OCI-LY7 (cell line): ENCODE results near the gene ATXN1. TPM values are rescaled to one million over a fixed set of nuclear protein-coding genes. Genes with fewer than 3 reads are reported as not detected.

Source experiments
- BruUV-seq: library from RNA; stranded (reverse); fragments of 400-500 nt; replicated peaks from 2 replicates; lab custom pipeline; 2021; lab: Mats Ljungman, UMichigan
- CTCF ChIA-PET: fragments of 300-600 bp; sonication (Branson Sonifier 250); formaldehyde crosslinking; loops from one replicate; lab custom pipeline; 2022; ENCODE audit warnings: antibody characterized with exemption; ENCODE audit not compliant: unreplicated experiment; lab: Charles Lee
- POLR2A ChIA-PET: fragments of 300-600 bp; sonication (Branson Sonifier 250); formaldehyde crosslinking; loops from one replicate; lab custom pipeline; 2022; ENCODE audit warnings: antibody characterized with exemption; lab: Charles Lee
- DNase-seq: peaks from one replicate; pipeline ENCODE4 v3.0.0-alpha.2; 2015; ENCODE audit warnings: low spot score
- H2AFZ ChIP-seq: fragments of 200-600 bp; sonication (generic), shearing (Covaris generic); 2 replicates; pipeline ENCODE4 v1.6.1; 2014; ENCODE audit warnings: mild to moderate bottlenecking, antibody characterized with exemption, low read length, moderate library complexity
- H3K27ac ChIP-seq: fragments of 200-600 bp; sonication (generic); 2 replicates; pipeline ENCODE4 v1.5.1; 2014; ENCODE audit warnings: mixed run types, low read depth, mild to moderate bottlenecking, moderate library complexity, low read length, inconsistent platforms; ENCODE audit not compliant: poor library complexity, severe bottlenecking
- H3K36me3 ChIP-seq: fragments of 200-600 bp; sonication (generic); 2 replicates; pipeline ENCODE4 v1.6.1; 2014; ENCODE audit warnings: mild to moderate bottlenecking, antibody characterized with exemption, low read length, moderate library complexity, mixed read lengths; ENCODE audit not compliant: insufficient read depth
- H3K4me1 ChIP-seq: fragments of 200-600 bp; sonication (generic); 2 replicates; pipeline ENCODE4 v1.5.1; 2014; ENCODE audit warnings: mild to moderate bottlenecking, low read length; ENCODE audit not compliant: insufficient read depth, poor library complexity, severe bottlenecking
- H3K4me2 ChIP-seq: fragments of 200-600 bp; sonication (generic); 2 replicates; pipeline ENCODE4 v1.6.1; 2014; ENCODE audit warnings: mild to moderate bottlenecking, low read length
- H3K4me3 ChIP-seq: fragments of 200-600 bp; sonication (generic); 2 replicates; pipeline ENCODE4 v1.5.1; 2014; ENCODE audit warnings: mild to moderate bottlenecking, low read depth, low read length; ENCODE audit not compliant: poor library complexity, severe bottlenecking
- H3K79me2 ChIP-seq: fragments of 200-600 bp; sonication (generic); 2 replicates; pipeline ENCODE4 v1.6.1; 2016; ENCODE audit warnings: low read depth, mild to moderate bottlenecking, low read length, moderate library complexity, mixed read lengths; ENCODE audit not compliant: insufficient read depth
- H3K9me2 ChIP-seq: fragments of 200-600 bp; sonication (generic); 2 replicates; pipeline ENCODE4 v1.6.1; 2016; ENCODE audit warnings: mild to moderate bottlenecking, low read length, mixed read lengths; ENCODE audit not compliant: insufficient read depth
- H3K9me3 ChIP-seq: fragments of 200-600 bp; sonication (generic); 2 replicates; pipeline ENCODE4 v1.6.1; 2014; ENCODE audit warnings: mild to moderate bottlenecking, mixed run types, low read length, mixed read lengths
- H4K20me1 ChIP-seq: fragments of 200-600 bp; sonication (generic); 2 replicates; pipeline ENCODE4 v1.6.1; 2014; ENCODE audit warnings: mild to moderate bottlenecking, antibody characterized with exemption, low read length, moderate library complexity, mixed read lengths; ENCODE audit not compliant: insufficient read depth
- CTCF ChIP-seq: fragments of 200-600 bp; sonication (generic); conservative IDR thresholded peaks from 2 replicates; pipeline ENCODE4 v1.5.1; 2014; ENCODE audit warnings: mild to moderate bottlenecking, antibody characterized with exemption, low read length, moderate library complexity, mixed read lengths
- EZH2phosphoT487 ChIP-seq: fragments of 200-600 bp; sonication (generic); IDR thresholded peaks from 2 replicates; pipeline ENCODE4 v1.6.1; 2018; ENCODE audit warnings: low read depth, borderline replicate concordance, mild to moderate bottlenecking, mixed run types, antibody characterized with exemption, low read length, moderate library complexity, mixed read lengths
- intact Hi-C: fragments of 100-400 bp; cut with micrococcal nuclease; formaldehyde crosslinking; loops from one replicate; pipeline ENCODE4 v1.10.0; 2022; ENCODE audit not compliant: unreplicated experiment
- total RNA-seq, 2 experiments: library from RNA; depleted of rRNA in 1 of 2; stranded (reverse); fragments of >200 nt in 1 of 2; shearing (Covaris generic) in 1 of 2; gene quantifications; 2 replicates each; pipeline ENCODE4 v1.2.3, GENCODE V29; 2014 to 2022

The ATXN1 gene
- total RNA-seq, 2 experiments from 2014 or later = not detected

DNA sequence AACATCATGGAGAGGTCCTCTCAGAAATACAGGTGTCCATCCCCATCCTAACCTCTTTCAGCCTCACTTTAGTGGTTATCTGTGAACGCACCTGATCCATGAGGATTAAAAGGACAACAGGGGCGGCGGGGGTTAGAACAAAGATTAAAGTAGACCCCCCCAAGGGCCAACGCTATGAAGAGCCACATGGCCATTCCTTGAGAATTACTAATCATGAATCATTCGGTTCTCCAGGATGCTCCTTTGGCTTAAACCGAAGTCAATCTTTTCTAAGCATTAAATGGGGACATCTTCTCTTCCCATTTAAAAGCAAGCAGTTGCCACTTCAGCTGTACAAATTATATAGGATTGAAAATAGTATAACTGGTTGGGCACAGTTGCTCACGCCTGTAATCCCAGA lies 310.4 kb downstream of the ATXN1 start:
- BruUV-seq = no TSS peak
- no peaks in the 10 kb centered on the region for H3K9me2 ChIP-seq
- no peak overlapping the region for H3K27ac ChIP-seq
- TF ChIP-seq EZH2phosphoT487 (no peak), CTCF (no peak)
- intact Hi-C loops = no loop called here
- H3K9me3 ChIP-seq = no peaks in the 10 kb centered on the region
- no peaks in the 10 kb centered on the region for H3K79me2 ChIP-seq
- no peaks in the 10 kb centered on the region for H4K20me1 ChIP-seq
- no peaks in the 10 kb centered on the region for H3K4me1 ChIP-seq
- H3K4me2 ChIP-seq = no peak overlapping the region
- H3K36me3 ChIP-seq = no peaks in the 10 kb centered on the region
- ChIA-PET CTCF (no interaction called here), POLR2A (no interaction called here)
- DNase-seq = no peak
- H3K4me3 ChIP-seq = no peak overlapping the region
- H2AFZ ChIP-seq = no peak overlapping the region

- H3K36me3 ChIP-seq = no peaks in the 10 kb centered on the region
- DNase-seq = no peak
- no peaks in the 10 kb centered on the region for H3K9me2 ChIP-seq
- ChIA-PET CTCF (no interaction called here), POLR2A (no interaction called here)
- no peak for TF ChIP-seq EZH2phosphoT487
- TF ChIP-seq CTCF = no peak
- no peak overlapping the region for H3K27ac ChIP-seq
- H4K20me1 ChIP-seq = no peaks in the 10 kb centered on the region
- no peak overlapping the region for H3K4me2 ChIP-seq
- H3K4me1 ChIP-seq = no peaks in the 10 kb centered on the region
- H3K79me2 ChIP-seq = no peaks in the 10 kb centered on the region
- intact Hi-C loops = no loop called here
- no peak overlapping the region for H3K4me3 ChIP-seq
- BruUV-seq = no TSS peak
- H2AFZ ChIP-seq = no peak overlapping the region
- no peaks in the 10 kb centered on the region for H3K9me3 ChIP-seq
Measured at GRCh38 chr6:16450285-16450684, 311.0 kb downstream of the ATXN1 start.

- intact Hi-C loops = no loop called here
- no peaks in the 10 kb centered on the region for H3K4me1 ChIP-seq
- no peak for DNase-seq
- H3K4me2 ChIP-seq = no peak overlapping the region
- H2AFZ ChIP-seq = no peak overlapping the region
- H3K9me3 ChIP-seq = no peaks in the 10 kb centered on the region
- H3K4me3 ChIP-seq = no peak overlapping the region
- H3K27ac ChIP-seq = no peak overlapping the region
- TF ChIP-seq EZH2phosphoT487 = no peak
- no peak for TF ChIP-seq CTCF
- H4K20me1 ChIP-seq = no peaks in the 10 kb centered on the region
- ChIA-PET CTCF (no interaction called here), POLR2A (no interaction called here)
- H3K9me2 ChIP-seq = no peaks in the 10 kb centered on the region
- no TSS peak for BruUV-seq
- H3K79me2 ChIP-seq = no peaks in the 10 kb centered on the region
- H3K36me3 ChIP-seq = no peaks in the 10 kb centered on the region
Measured at GRCh38 chr6:16446273-16446672, 315.0 kb downstream of the ATXN1 start.
